GM18508 (cell line): ENCODE data around the gene OR9I1.

Experiments used
- ATAC-seq: cut with Tn5 transposase; IDR thresholded peaks from one replicate; pipeline ENCODE4 v1.9.1; 2021; ENCODE audit warnings: moderate number of reproducible peaks; ENCODE audit not compliant: insufficient read depth, unreplicated experiment

Gene OR9I1

GRCh38 chr11:58125469-58125868 is at the start of gene OR9I1:
Gene OR9I1 (minus strand): TSS chr11:58125530. CDS start chr11:58119444, 6,086 bp downstream.
- no peak for ATAC-seq

DNA sequence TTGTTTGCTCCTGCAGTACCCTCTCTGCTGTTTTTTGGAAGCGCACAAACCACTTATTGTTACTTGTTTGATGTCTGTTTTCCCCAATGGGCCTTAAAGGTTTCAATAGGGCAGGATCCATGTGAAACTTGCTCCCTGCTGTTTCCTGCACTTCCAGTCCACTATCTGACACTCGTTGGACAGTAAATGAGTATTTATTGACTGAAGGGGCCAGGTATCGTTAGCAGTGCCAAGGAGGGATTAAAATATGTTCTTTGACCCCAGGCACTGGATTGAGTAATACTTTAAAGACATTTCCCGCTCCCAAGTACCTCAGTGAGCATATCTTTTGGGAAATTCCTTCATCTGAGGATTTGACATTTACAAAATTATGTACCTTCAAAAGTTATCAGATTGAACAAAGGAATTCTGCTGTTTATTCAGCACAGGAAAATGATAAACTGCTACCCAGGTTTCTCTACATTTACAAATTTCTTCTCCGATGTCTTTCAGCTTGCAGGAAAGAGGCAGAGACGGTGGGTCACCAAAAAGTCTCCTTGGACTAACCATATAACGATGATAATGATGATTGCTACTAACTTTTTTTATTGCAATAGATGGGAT is 40.3 kb upstream of the OR9I1 start:
- no peak for ATAC-seq

- no peak for ATAC-seq
Observed at GRCh38 chr11:58164990-58165389, 39.7 kb upstream of the OR9I1 start.

- ATAC-seq, result no peak
Observed at GRCh38 chr11:58164389-58164788, 39.1 kb upstream of the OR9I1 start.

DNA sequence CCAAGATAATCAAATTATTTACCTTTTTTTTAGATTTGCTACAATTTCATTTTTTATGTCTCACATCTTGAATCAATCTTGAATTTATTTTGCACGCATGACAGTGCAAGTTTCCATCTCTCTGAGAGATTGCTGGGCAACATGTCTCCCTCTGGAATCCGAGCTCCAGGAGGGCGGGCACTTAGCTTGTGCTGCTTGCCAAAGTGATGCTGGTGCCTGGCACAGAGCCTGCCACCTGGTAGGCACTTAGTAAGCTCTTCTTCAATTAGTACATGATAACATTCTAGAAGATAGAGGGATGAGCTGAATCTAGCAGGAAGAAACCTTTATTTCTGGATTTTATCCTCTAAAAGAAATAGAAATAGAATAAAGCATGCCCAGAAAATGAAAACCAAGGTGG is 27.5 kb upstream of the OR9I1 start:
- ATAC-seq, result no peak

DNA sequence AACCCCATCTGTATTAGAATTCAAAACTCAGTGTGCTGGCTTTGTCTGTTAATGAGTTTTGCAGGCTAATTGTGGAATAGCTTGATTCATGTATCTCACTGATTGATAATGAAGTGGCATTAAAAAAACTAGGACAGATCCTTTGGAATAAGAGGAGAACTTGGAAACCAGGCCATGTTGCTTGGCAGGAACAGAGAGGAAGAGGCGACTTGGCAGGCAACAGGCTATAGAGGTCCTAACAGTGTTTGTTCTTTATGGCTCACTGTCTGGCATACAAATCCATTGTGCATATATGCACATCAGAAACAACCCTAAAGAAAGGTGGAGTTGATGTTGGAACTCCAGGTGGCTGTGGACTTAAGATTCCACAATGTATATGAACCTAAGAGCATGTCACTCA is 17.4 kb upstream of the OR9I1 start:
- no peak for ATAC-seq

- no peak for ATAC-seq
Observed at GRCh38 chr11:58135171-58135570, 9.8 kb upstream of the OR9I1 start.

DNA sequence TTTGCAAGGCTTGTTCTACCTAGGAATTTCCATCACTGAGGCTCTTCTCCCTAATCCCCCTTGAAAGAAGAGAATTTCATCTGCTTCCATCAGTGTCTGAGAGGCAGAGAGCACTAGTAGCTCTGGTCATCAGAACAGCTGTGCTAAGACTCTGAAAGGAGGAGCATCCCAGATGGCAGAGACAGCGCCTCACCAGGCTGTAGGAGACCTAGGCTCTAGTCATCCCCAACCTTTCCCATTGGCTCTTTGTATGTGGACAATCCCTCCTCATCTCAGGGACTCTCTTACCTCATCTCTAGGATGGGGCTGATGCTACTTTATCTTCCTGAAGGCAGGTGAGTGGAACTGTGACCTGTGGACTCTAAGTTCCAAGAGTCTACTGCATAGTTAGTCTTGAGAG is 8.8 kb upstream of the OR9I1 start:
- no peak for ATAC-seq

DNA sequence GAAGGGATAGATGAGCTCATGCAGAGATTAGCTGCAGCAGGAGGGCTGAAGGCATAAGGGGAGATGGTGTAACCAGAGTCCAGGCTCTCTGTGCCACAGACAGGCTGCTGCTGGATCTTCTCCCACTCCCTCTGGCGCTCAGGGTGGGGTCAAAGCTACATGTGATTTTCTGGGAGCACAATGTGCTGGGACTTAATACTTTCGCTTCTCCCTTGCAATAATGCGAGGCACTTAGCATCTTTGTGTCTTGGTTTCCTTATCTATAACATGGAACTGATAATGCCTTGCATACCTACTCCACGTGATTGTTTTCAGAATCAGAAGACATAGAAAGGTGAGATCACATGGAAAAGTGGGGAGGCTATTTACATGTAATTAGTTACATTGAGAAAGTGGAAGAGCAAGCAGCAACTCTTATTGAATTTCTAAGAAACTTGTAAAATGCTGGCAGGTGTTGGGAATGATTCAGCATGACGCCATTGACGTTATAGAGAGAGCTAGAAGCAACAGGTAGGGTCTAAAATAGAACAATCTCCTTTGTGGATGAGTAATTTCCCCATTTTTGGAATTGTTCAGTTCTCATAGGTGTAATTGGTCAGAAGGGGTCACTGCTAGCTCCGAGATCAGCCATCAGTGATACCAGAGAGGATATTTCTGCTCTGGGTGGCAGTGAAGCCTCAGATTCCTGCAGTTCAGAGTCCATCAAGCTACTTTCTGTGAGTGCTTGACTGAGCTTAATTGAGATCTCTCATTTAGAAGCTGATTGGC is 8.2 kb upstream of the OR9I1 start:
- no peak for ATAC-seq

DNA sequence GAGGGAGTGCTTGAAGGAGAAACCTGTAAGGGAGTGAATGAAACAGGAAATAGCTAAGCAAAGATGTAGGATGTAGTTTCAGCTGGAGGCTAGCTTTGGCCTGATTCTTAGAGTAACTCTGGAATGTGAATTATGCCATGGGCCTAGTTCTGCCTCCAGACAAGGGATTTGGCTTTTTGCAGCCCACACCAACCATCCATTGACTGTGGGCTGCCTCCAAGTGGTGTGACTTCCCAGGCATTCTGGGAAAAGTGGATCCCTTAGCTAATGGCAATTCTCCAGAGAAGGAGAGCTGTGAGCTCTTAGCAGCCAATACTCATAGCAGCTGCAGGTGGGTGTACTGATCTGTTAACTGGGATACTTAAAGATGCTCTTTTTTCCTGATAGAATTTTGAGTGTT is 2.0 kb upstream of the OR9I1 start:
- no peak for ATAC-seq

GRCh38 chr11:58121096-58121495 is 4.2 kb downstream of the OR9I1 start:
- no peak for ATAC-seq

DNA sequence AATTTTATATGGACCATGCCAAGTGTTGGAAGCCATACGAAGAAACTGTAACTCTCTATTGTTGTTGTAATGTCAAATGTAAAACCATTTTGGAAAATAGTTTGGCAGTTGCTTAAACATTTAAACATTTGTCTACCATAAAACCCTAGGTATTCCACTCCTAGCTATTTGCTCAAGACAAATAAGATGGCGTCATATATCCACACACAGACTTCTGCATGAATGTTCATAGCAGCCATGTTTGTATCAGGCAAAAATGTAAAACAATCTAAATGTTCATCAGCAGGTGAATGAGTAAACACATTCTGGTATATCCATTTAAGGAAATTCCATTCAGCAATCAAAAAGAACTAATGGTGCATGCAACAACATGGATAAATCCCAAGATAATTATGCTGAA is 27.9 kb downstream of the OR9I1 start:
- ATAC-seq, result no peak

GRCh38 chr11:58086528-58086927 is 38.8 kb downstream of the OR9I1 start:
- ATAC-seq, result no peak

GRCh38 chr11:58075781-58076180 is 49.5 kb downstream of the OR9I1 start:
- no peak for ATAC-seq

GRCh38 chr11:58070585-58070984 is 54.7 kb downstream of the OR9I1 start:
- no peak for ATAC-seq

- ATAC-seq, result no peak
Observed at GRCh38 chr11:58068655-58069054, 56.7 kb downstream of the OR9I1 start.

DNA sequence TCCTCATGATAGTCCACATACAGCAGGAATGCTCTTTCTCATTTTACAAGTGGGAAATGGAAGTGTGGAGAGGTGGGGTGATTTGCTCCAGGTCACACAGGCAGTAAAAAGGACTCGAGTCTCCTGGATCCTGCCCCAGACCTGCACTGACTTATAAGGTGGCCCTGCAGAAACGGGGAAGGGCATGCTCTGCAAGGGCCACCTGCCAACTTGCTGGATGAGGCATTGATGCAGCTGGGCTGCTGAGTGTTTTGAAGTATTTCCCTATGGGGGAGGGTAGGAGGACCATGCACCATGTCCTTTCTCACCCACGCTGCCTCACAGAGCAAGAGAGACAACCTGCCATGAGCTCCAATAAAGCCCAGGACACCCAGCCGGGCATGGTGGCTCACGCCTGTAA is 57.6 kb downstream of the OR9I1 start:
- ATAC-seq, result no peak
